Measurements from ENCODE around the gene MT1X. TPM values are rescaled to one million over a fixed set of nuclear protein-coding genes. Genes with fewer than 3 reads are reported as not detected.

The MT1X gene
- total RNA-seq, 1 donor from 2014 or later: 18.8 TPM

DNA sequence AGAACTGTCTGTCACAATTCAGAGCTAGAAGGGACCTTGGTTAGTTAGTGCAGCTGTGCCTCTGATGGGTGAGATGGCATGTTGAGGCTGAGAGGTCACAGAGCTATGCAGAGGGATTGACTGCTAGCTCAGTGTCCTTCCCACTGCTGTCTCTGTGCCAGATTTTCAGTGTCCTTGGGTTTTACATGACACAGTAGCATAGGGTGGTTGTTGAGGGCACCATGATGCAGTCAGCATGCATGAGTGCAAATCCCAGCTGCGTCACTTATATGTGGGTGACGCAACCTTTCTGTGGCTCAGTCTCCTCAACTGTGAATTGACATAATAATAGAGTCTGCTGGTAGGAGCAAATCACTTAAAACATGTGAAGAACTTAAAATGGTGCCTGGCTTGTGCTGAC, 41.1 kb upstream of the MT1X start:
- H3K36me3 Mint-ChIP-seq (ENCODE audit: low read depth): no peaks in the 10 kb centered on the region
- H3K4me1 Mint-ChIP-seq: peaks cover 6% of the 10 kb centered on the region
- H3K27ac Mint-ChIP-seq (ENCODE audit: unreplicated experiment): no peak overlapping the region
- no peak overlapping the region for H3K4me3 Mint-ChIP-seq
- H3K27me3 Mint-ChIP-seq (ENCODE audit: low read depth): peaks cover 100% of the 10 kb centered on the region
- H3K9me3 Mint-ChIP-seq: no peaks in the 10 kb centered on the region
- DNase-seq (ENCODE audit: low read depth, low spot score): no peak
- TF ChIP-seq, protein P1, sequence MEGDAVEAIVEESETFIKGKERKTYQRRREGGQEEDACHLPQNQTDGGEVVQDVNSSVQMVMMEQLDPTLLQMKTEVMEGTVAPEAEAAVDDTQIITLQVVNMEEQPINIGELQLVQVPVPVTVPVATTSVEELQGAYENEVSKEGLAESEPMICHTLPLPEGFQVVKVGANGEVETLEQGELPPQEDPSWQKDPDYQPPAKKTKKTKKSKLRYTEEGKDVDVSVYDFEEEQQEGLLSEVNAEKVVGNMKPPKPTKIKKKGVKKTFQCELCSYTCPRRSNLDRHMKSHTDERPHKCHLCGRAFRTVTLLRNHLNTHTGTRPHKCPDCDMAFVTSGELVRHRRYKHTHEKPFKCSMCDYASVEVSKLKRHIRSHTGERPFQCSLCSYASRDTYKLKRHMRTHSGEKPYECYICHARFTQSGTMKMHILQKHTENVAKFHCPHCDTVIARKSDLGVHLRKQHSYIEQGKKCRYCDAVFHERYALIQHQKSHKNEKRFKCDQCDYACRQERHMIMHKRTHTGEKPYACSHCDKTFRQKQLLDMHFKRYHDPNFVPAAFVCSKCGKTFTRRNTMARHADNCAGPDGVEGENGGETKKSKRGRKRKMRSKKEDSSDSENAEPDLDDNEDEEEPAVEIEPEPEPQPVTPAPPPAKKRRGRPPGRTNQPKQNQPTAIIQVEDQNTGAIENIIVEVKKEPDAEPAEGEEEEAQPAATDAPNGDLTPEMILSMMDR (conservative IDR thresholded peaks at IDR 0.05): no peak

DNA sequence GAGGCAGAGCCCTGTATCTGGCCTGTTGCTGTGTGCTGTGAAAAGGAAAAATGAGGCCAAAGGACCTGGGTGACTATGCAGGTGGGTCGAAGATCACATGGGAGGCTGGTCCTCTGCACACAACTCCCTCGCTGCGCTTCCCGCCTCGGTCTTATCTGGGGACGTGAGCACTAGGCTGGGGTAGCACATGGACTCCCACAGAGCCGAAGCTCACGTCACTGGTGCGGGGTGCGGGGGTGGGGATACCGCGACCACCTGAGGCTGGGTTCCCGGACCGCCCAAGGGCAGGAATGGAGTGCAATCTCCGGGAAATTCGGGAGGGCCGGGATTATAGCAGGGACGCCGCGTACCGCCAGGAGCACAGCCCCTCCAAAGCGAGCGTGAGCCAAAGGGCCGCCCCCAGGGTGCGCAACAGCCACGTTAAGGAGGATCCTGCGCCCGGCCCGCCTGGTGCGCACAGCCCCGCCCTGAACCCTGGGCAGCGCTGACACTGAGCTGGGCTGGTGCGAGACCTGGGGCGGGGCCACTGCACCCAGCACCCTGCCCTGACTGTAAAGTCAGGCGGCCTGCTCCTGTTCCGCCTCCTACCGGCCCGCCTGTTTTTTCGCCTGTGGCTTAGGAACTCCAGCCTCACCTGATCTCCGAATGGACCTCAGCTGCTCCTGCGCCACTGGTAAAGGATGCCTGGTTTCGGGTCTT, 39.0 kb upstream of the MT1X start:
- Mint-ChIP-seq H3K36me3 (ENCODE audit: low read depth) (no peaks in the 10 kb centered on the region), H3K9me3 (no peaks in the 10 kb centered on the region), H3K4me1 (no peaks in the 10 kb centered on the region), H3K27me3 (ENCODE audit: low read depth) (peaks cover 99% of the 10 kb centered on the region), H3K4me3 (no peak overlapping the region), H3K27ac (ENCODE audit: unreplicated experiment) (no peak overlapping the region)
- TF ChIP-seq, protein P1 (conservative IDR thresholded peaks at IDR 0.05): peak; percentile 35
- no peak for DNase-seq (ENCODE audit: low read depth, low spot score)

DNA sequence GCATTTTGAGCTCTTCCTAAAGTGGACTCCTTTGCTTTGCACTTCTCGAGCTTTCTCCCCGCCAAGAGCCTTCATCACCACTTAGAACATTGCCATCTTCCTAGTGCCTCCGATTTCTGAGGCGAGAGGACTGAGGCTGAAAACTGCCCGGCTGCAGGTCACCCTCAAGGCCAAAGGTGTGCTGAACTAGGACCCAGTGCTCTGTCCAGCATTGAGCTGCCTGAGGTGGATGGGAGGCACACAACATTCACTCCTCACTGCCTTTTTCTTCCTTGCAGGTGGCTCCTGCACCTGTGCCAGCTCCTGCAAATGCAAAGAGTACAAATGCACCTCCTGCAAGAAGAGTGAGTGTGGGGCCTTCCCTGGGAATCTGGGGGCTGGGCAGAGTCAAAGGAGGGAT, 38.4 kb upstream of the MT1X start:
- Mint-ChIP-seq H3K4me1 (no peaks in the 10 kb centered on the region), H3K4me3 (no peak overlapping the region), H3K27ac (ENCODE audit: unreplicated experiment) (no peak overlapping the region), H3K36me3 (ENCODE audit: low read depth) (no peaks in the 10 kb centered on the region), H3K9me3 (no peaks in the 10 kb centered on the region), H3K27me3 (ENCODE audit: low read depth) (peaks cover 99% of the 10 kb centered on the region)
- DNase-seq (ENCODE audit: low read depth, low spot score): no peak
- TF ChIP-seq, protein P1 (conservative IDR thresholded peaks at IDR 0.05): peak; percentile 2

DNA sequence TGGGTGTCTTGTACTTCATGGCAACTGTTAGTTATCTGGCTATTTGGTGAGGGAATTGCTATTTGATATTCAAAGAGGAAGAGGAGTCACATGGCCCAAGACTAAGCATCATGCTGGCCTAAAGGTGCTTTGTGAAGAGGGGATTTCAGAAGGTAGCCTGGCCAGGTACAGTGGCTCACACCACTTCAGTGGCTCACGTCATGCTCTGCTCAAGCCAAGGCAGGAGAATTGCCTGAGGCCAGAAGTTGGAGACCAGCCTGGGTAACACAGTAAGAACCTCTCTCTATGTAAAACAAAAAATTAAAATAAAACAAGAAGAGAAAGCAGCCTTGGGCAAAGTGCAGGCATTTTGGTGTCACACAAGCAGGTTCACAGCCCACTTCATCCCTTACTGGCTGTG, 37.0 kb upstream of the MT1X start:
- H3K9me3 Mint-ChIP-seq: no peaks in the 10 kb centered on the region
- no peaks in the 10 kb centered on the region for H3K36me3 Mint-ChIP-seq (ENCODE audit: low read depth)
- DNase-seq (ENCODE audit: low read depth, low spot score): no peak
- TF ChIP-seq, protein P1 (conservative IDR thresholded peaks at IDR 0.05): no peak
- no peak overlapping the region for H3K4me3 Mint-ChIP-seq
- H3K27ac Mint-ChIP-seq (ENCODE audit: unreplicated experiment): no peak overlapping the region
- H3K27me3 Mint-ChIP-seq (ENCODE audit: low read depth): peaks cover 98% of the 10 kb centered on the region
- no peaks in the 10 kb centered on the region for H3K4me1 Mint-ChIP-seq

DNA sequence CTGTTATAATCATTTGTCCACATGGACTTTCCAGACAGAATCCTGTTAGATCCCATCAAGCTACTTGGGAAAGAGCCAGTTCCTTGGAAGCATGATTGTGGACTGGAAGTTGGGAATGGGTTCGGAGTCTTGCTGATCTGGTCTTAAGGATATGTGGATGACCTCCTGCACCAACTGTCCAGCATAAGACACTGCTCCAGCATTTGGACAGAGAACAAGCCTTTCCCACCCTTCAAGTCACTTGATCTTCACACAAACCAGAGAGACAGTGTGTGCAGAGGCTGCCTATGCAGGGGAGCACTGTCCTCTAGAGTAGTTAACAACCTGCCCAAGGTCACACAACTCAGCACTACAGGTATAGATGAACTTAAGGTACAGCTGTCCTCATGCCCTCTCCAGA, 36.4 kb upstream of the MT1X start:
- TF ChIP-seq, protein P1 (conservative IDR thresholded peaks at IDR 0.05): no peak
- Mint-ChIP-seq H3K9me3 (no peaks in the 10 kb centered on the region), H3K4me1 (no peaks in the 10 kb centered on the region), H3K27me3 (ENCODE audit: low read depth) (peaks cover 98% of the 10 kb centered on the region), H3K4me3 (no peak overlapping the region), H3K27ac (ENCODE audit: unreplicated experiment) (no peak overlapping the region), H3K36me3 (ENCODE audit: low read depth) (no peaks in the 10 kb centered on the region)
- DNase-seq (ENCODE audit: low read depth, low spot score): no peak
